Measurements from ENCODE around the gene KANSL1L. TPM values are rescaled to one million over a fixed set of nuclear protein-coding genes. Genes with fewer than 3 reads are reported as not detected.

The KANSL1L gene
- total RNA-seq, 2 experiments from 2014 or later: 4.1 TPM

DNA sequence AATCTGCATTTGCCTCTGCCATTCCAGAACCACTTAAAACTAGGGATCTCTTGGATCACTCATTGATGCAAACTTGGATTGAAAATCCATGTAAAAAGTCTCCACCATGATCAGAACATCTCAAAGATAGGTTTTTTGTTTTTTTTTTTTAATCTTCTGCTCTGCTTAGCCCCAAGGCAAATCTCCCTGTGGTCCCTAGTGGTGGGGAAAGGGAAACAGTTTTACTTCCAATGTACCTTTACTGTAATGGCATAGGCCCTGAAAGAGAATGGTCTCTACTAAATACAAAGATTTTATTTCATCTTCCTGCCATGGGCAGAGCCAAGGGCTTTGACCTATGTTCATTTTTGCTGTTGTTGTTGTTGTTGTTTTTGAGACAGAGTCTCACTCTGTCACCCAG lies 78.4 kb downstream of the KANSL1L start:
- CTCF ChIA-PET: no interaction called here
- POLR2A ChIA-PET: no interaction called here

DNA sequence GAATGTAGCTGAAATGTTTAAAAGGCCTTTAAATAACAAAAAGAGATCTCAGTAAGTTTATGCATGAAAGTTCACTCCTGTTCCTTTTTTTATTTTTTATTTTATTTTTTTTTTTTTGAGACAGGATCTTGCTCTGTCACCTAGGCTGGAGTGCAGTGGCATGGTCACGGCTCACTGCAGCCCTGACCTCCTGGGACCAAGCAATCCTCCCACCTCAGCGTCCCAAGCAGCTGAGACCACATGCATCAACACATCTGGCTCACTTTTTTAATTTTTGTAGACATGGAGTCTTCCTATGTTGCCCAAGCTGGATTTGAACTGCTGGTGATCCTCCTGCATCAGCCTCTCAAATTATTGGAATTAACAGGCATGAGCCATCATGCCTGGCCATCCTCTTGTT lies 84.3 kb downstream of the KANSL1L start:
- CTCF ChIA-PET: no interaction called here
- POLR2A ChIA-PET: no interaction called here

DNA sequence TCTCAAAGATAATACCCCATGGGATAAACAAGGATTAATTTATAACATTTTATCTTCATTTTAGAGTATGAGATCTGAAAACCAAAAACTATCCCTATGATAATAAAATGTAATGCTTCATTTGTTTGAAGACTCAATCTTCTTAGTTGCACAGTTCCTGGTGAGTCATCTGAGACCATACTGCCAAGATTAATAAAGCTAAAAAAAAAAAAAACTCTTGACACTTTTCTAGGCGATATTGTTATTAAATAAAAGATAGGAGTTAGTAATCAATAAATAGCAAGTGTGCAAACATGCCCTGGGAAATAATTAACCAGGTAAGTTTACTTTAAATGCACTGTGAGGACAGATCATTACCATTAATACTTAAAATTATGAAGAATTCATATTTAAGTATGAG lies 84.9 kb downstream of the KANSL1L start:
- POLR2A ChIA-PET: interaction anchor here (0.6 kb wide), 1 partner anchor 42 kb away, joined by 4 read pairs; no protein-coding TSS in a partner anchor
- CTCF ChIA-PET: no interaction called here

DNA sequence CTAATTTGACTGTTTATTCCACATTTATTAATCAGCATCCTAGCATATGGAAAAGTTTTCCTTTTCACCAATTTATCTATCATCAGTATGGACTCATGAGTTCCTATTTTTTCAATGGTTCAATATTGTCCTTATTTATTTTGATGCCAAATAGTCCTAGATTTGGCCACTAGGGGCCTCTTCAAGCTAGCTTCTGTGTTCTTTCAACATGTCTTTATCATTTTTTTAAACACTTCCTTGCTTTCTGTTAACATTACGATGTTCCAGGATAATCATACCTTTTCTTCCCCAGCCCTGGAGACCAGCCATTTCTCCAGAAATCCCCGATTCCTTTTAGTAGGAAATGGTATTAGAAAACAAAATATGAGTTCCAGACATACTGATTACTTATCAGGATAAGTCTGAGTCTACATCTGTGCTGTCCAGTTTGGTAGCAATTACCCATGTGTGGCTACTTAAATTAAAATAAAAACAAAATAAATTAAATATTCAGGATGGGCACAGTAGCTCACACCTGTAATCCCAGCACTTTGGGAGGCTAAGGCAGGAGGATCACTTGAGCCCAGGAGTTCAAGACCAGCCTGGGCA lies 98.2 kb downstream of the KANSL1L start:
- ChIA-PET CTCF (interaction anchor here (0.7 to 1.0 kb wide), 3 partner anchors 12 to 120 kb away, joined by 3 to 4 read pairs (median 3); no protein-coding TSS in a partner anchor), POLR2A (no interaction called here)

DNA sequence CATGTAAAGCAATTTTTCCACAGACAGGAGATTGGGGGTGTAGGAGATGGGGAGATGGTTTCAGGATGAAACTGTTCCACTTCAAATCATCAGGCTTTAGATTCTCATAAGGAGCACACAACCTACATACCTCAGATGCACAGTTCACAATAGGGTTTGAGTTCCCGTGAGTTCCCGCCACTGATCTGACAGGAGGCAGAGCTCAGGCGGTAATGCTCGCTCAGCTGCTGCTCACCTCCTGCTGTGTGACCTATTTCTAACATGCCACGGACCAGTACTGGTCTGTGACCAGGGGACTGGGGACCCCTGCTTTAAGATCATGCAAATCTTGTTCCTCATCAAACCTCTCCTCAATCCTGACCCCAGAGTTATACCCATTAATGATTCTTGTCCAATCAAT lies 98.7 kb downstream of the KANSL1L start:
- CTCF ChIA-PET: interaction anchor here (1.0 kb wide), 1 partner anchor 87 kb away, joined by 4 read pairs; no protein-coding TSS in a partner anchor
- POLR2A ChIA-PET: no interaction called here

DNA sequence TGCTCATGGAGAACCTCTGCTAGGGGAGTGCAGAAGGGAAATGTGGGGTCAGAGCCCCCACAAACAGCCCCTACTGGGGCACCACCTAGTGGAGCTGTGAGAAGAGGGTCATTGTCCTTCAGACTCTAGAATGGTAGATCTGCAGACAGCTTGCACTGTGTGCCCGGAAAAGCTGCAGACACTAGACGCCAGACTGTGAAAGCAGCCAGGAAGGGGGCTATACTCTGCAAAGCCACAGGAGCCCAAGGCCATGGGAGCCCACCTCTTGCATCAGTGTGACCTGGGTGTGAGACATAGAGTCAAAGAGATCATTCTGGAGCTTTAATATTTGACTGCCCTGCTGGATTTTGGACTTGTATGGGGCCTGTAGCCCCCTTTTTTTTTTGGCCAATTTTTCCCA lies 107.9 kb downstream of the KANSL1L start:
- CTCF ChIA-PET: no interaction called here
- POLR2A ChIA-PET: no interaction called here

DNA sequence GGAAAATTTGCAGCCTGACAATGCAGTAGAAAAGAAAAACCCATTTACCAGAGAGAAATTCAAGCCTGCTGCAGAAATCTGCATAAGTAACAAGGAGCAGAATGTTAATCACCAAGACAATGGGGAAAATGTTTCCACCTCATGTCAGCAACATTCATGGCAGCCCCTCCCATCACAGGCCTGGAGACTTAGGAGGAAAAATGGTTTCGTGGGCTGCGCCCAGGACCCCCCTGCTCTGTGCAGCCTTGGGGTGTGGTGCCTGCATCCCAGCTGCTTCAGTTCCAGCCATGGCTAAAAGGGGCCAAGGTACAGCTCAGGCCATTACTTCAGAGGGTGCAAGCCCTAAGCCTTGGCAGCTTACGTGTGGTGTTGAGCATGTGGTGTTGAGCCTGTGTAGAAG lies 115.4 kb downstream of the KANSL1L start:
- ChIA-PET POLR2A (no interaction called here), CTCF (no interaction called here)

DNA sequence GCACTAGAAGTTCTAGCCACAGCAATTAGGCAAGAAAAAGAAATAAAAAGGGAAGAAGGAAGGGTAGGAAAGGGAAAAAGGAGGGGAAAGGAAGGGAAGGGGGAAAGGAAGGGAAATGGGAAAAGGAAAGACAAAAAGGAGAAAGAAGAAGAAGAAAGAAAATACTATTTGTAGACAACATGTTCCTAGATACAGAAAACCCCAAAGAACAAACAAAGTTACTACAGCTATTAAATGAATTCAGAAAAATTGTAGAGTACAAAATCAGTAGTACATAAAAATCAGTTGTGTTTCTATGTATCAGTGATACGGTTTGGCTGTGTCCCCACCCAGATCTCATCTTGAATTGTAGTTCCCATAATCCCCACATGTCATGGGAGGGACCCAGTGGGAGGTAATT lies 116.5 kb downstream of the KANSL1L start:
- POLR2A ChIA-PET: no interaction called here
- CTCF ChIA-PET: no interaction called here

DNA sequence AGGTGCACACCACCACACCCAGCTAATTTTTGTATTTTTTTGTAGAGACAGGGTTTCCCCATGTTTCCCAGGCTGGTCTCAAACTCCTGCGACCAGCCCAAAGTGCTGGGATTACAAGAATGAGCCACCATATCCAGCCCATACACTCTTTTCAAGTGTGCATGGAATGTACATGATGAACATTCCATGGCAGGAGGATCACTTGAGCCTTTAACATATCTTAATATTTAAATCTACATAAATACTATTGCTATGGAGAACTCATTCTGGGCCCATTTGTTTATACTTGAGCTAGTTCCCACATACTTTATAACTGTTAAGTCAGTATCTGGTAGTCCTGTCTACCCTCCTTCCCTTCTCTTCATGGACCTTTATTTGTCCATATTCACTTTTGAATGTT lies 120.3 kb downstream of the KANSL1L start:
- ChIA-PET POLR2A (no interaction called here), CTCF (no interaction called here)

DNA sequence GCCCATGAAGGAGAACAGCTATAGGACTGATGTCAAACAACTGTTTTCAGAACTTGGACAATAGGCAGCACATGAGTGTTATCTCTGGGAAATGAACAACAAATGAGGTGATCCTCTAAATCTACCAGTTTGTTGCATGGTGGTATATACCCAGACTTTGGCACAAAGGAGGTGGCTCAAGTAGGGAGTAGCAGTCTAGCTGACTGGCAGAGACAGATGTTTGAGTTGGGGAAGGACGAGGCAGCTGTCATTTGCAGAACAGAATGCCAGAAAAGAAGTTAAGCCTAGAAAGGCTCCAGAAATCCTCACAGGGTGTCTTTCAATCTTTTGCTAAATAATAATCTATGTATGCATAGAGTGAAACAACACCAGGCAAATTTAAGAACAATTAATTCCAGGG lies 121.4 kb downstream of the KANSL1L start:
- POLR2A ChIA-PET: interaction anchor here (0.7 kb wide), 1 partner anchor 37 kb away, joined by 12 read pairs; no protein-coding TSS in a partner anchor

DNA sequence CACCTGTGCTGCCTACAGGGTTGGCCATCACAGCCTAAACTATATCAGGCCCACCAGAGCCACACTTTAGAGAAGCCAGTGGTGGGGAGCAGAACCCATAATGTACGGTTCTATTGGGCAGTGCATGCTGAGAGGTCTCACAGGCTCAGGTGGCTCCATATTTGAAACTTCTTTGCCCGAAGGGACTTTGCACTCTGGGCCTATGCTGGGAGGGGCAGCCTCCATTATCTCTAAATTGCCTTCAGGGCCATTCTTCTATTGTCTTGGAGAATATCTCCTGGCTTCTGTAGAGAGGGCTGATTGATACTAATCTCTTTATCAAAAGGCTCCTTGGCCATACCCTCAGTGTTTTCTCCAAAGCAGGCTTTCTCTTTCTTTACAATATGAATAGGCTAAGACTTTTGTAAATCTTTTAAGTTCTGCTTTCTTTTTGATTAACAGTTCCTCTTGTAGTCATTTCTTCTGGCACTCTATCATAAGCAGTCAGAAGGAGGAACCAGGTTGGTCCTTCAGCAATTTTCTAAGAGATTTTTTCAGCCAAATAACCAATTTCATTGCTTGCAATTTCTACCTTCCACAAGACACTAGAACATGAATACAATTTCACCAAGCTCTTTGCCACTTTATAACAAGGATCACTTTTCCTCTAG lies 124.2 kb downstream of the KANSL1L start:
- CTCF ChIA-PET: no interaction called here
- POLR2A ChIA-PET: no interaction called here

More for the DNA sequence above, 121.4 kb downstream of the KANSL1L start:
- CTCF ChIA-PET: no interaction called here

DNA sequence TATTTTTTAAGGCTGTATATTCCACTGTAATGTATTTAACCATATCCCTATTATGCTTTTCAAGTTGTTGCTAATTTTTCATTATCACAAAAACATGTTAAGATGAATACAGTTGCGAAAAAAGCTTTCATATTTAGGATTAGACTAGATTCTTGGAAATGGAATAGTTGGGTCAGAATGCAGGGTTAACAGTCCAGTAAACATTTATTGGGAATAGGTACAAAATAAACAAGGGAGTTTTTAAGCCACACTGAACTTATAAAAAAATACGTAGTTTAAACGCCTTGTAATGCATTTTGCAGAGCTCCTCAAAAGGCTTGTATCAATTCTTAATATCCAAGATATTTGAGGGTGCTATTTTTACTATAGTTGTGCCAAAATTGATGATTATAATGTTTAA lies 133.1 kb downstream of the KANSL1L start:
- CTCF ChIA-PET: no interaction called here
- POLR2A ChIA-PET: no interaction called here

DNA sequence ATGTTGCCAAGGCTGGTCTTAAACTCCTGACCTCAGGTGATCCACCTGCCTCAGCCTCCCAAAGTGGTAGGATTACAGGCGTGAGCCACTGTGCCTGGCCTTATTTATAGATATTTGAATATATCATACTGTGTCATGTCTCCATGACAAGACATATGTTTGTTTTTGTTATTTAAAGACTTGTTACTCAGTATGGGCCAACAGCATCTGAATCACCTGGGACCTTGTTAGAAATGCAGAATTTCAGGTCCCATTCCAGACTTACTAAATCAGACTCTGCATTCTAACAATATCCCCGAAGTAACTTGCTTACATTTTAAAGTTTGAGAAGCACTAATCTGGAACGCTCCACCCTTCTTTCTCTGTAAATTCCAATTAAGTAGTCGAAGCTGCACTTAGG lies 135.5 kb downstream of the KANSL1L start:
- CTCF ChIA-PET: no interaction called here
- POLR2A ChIA-PET: no interaction called here

DNA sequence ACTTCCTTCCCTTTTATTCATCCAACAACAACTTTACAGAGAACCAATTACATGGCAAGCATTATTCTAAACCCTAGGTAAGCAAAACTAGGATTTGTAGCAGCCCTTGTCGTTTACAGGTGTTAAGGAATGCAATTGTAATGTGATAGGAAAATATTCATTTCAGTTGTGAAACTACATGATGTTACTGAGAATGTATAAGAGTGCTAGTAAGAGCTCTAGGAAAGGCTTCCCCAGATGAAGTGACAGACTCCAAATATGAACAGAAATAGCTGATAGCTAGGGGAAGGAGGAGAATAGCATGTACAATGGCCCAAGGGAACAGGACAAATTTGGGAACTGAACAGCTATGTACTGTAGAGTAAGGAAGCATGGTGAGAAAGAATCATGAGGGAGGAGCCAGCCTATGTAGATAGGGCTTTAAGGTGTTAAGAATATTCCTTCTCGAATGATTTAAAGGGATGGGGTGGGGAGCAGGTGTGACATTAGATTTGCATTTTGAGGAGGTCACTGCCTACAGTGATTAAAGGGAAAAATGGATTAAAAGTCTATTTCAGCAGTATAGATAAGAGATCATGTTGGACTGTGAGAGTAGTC lies 137.0 kb downstream of the KANSL1L start:
- ChIA-PET CTCF (no interaction called here), POLR2A (no interaction called here)

DNA sequence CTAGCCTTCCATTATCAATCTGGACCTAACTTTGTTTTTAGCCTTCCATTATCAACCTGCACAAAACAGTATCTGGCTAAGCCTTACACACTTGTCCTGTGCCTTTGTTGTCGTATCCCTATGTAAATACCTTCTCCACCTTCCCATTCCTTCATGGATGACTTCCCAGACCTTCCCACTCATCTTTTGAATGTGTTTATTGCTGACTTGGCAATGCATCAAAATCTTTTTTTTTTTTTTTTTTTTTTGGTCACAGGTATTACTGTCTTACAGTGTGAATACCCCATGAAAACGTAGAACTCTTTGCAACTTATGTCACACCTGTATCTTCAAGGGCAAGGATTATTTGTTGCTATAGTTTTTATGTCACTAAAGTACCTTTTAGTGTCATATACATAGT lies 143.0 kb downstream of the KANSL1L start:
- POLR2A ChIA-PET: no interaction called here

DNA sequence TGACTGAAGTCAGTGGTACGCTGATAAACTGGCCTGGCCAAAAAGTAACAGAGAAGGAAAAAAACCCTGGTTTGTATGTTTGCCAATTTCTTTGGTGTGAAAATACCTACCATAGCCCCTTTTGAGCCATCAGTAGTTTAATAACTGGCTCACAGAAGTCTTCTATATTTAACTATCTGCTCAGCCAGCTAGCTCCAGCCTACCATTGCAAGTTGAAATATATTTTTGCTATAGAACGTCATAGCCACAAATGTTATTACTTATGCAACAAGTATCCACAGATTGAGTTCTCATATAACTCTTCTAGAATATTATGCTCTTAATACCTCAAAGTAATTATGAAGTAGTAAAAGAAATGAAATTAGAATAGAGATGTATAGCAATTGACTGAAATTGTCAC lies 143.6 kb downstream of the KANSL1L start:
- ChIA-PET POLR2A (no interaction called here), CTCF (no interaction called here)

More for the DNA sequence above, 143.0 kb downstream of the KANSL1L start:
- CTCF ChIA-PET: no interaction called here

DNA sequence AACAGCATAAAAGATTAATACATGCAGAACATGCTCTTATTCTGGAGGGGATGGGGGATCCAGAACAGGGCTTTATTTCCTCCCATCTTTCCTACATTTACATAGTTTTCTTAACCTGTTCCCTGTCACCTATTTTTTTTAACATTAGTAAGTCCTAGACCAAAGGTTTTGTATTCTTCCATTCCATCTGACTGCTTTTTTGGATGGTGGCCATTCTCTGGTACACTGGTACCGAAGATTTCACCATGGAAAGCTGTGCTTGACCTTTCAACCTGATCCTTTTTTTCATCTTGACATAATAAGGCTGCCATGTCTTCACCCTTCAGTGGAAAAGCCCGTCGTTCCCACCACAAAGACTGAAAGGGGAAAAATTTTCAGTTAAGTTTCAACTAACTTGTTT lies 148.4 kb downstream of the KANSL1L start:
- CTCF ChIA-PET: no interaction called here
- POLR2A ChIA-PET: no interaction called here

DNA sequence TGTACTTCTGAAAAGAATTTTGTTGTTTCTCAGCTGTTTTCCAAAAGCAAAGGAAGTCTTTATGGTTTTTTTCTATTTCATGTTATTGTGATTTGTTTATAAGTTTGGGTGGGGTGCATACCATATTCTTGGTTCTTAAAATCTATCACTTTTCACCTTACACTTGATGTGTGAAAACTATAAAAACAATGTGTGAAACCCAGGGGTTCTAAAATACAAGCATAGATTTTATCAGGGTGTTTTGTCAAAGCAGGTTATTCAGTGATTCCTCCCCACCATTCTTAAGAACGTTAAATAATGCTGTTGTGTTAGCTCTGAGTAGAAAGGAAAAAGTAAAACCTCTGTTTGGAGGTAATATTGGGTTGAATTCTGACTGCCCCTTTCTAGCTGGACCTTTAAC lies 151.1 kb downstream of the KANSL1L start:
- CTCF ChIA-PET: no interaction called here
- POLR2A ChIA-PET: no interaction called here

DNA sequence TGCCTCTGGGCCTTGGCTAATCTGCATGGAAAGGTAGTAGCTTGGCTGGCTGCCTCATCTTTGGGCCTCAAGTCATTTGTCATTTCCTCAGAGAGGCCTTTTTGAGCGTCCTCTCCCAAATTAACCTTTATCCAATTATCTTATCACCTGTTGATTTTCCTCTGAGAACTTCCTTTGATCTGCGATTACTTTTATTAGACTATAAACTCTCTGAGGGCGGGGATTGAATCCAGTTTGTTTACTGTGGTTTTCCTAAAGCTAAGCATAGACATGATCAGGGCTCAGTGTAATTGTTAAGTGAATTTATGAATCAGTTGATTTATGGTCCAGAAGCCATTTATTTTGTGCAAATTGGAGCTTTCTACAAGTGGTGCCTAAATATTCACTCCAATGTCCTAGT lies 161.3 kb downstream of the KANSL1L start:
- ChIA-PET CTCF (no interaction called here), POLR2A (no interaction called here)

DNA sequence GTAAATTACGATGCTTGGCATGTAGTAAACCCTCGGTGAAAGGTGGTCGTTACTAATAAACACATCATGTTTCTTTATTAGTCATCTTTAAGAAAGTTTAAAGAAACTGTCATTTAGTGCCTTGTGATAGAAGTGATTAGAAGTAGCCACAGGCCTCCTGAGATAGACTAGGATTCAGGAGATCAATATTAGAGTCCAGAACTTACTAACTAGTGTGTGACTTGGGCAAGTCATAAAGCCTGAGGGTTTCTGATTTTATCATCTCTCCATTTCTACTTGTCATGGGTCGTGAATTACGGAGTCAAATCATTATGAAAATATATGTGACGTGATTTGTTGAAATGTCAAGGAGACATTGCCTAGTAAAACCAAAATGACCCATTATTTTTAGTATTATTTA lies 162.1 kb downstream of the KANSL1L start:
- POLR2A ChIA-PET: no interaction called here
- CTCF ChIA-PET: no interaction called here

DNA sequence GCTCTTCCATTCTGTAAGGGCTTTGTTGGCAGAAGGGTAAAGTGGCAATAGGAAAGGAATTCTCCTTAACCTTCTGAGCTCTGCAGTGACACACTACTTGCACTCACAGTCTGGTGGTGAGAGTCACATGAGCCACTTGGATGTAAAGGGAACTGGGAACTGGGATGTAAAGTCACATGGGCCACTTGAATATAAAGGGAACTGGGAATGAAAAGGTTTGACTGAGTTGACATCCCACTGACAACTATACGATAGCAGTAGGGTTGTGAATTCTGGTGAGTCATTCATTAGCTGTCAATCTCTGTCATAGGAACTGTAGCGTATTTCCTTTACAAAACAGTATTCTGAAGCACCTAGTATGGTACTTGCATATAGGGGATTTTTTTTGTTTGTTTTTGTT lies 163.3 kb downstream of the KANSL1L start:
- POLR2A ChIA-PET: no interaction called here
- CTCF ChIA-PET: interaction anchor here (0.6 kb wide), 1 partner anchor 9 kb away, joined by 3 read pairs; no protein-coding TSS in a partner anchor

DNA sequence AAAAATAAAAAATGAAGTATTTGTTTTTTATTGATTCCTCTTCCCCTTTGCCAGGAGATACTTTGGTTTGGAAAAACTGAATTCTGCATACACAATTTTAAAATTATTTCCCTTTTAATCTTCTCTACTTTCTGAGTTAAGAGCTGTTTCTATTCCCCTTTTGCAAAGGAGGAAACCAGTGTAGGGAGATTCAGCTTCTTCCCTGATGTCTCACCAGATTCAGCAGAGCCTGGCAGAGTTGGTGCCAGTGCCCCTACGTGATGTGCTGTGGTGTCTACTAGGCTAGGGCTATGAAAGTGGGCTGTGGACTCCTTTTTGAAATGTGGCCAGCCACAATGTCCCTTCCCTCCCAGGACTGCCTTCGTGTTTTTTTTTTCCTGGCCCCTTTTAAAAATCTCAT lies 166.3 kb downstream of the KANSL1L start:
- POLR2A ChIA-PET: interaction anchor here (0.7 kb wide), 1 partner anchor 599 kb away, joined by 3 read pairs; no protein-coding TSS in a partner anchor
- CTCF ChIA-PET: no interaction called here

All from activated CD8-positive, alpha-beta memory T cell treated with anti-CD3 and anti-CD28 coated beads for 36 hours (primary cell).